Lower leg skin (tissue), 4 donors: ENCODE data around the gene PRPF19. TPM values are rescaled to one million over a fixed set of nuclear protein-coding genes. Genes with fewer than 3 reads are reported as not detected.

Source experiments
- DNase-seq, 2 donors: peaks; one replicate each; pipeline ENCODE4 v3.0.0-alpha.2; 2019; ENCODE audit warnings: low spot score in 2 of 2
- H3K4me3 ChIP-seq: fragments of 200-600 bp; sonication (generic); 2 replicates; pipeline ENCODE4 v1.5.1; 2017; ENCODE audit warnings: mild to moderate bottlenecking, low read depth; ENCODE audit not compliant: poor library complexity, severe bottlenecking
- CTCF ChIP-seq, 3 donors: fragments of 450-650 bp; IDR thresholded peaks; one replicate each; pipeline ENCODE4 v1.5.1; 2016; ENCODE audit warnings: antibody characterized with exemption in 3 of 3, mild to moderate bottlenecking in 3 of 3, moderate library complexity in 2 of 3
- POLR2A ChIP-seq, 2 donors: fragments of 450-650 bp; IDR thresholded peaks; one replicate each; pipeline ENCODE4 v1.6.1; 2016 to 2017; ENCODE audit warnings: antibody characterized with exemption in 2 of 2, mild to moderate bottlenecking in 1 of 2, moderate library complexity in 1 of 2
- WGBS, 2 donors: methylation state at CpG; one replicate each; pipeline ENCODE4 v1.1.5; 2018; 5-methylcytosine and 5-hydroxymethylcytosine counted together
- intact Hi-C: fragments of 100-400 bp; cut with DNase I; formaldehyde crosslinking; loops from one replicate; pipeline ENCODE4 v1.15.0; 2023; ENCODE audit warnings: low total_unique reads
- total RNA-seq, 4 donors: library from RNA; depleted of rRNA; stranded (reverse); fragments of >200 nt; gene quantifications; one replicate each; pipeline ENCODE4 v1.1.0, GENCODE V29; 2016

Gene PRPF19
- total RNA-seq, 4 donors from 2014 or later = 75.3 to 119 (median 108) TPM

GRCh38 chr11:60889869-60890311, 16.5 kb downstream of the PRPF19 start:
- peak in 1 of 2 donors; percentile 67 for DNase-seq
- H3K4me3 ChIP-seq = no peak overlapping the region
- intact Hi-C loops = no loop called here
- 59 to 63% methylated on average over 6 of the region's 6 CpGs for WGBS, 2 donors
- TF ChIP-seq CTCF (IDR thresholded peaks at IDR 0.05) (no peak), POLR2A (IDR thresholded peaks at IDR 0.05) (no peak)

- peak in 1 of 2 donors; percentile 76 for DNase-seq
- no peak overlapping the region for H3K4me3 ChIP-seq
- intact Hi-C loops = no loop called here
- WGBS, 2 donors = 66 to 67% methylated on average over 5 of the region's 5 CpGs
- no peak for TF ChIP-seq POLR2A (IDR thresholded peaks at IDR 0.05)
- no peak for TF ChIP-seq CTCF (IDR thresholded peaks at IDR 0.05)
These were observed 18.8 kb downstream of the PRPF19 start for GRCh38 chr11:60887556-60887955.

GRCh38 chr11:60880643-60881282, 25.6 kb downstream of the PRPF19 start:
- TF ChIP-seq CTCF (IDR thresholded peaks at IDR 0.05) (peak in 1 of 3 donors; percentile 64), POLR2A (IDR thresholded peaks at IDR 0.05) (no peak)
- H3K4me3 ChIP-seq = no peak overlapping the region
- peak in 1 of 2 donors; percentile 36 for DNase-seq
- 85 to 93% methylated on average over 8 of the region's 8 CpGs for WGBS, 2 donors
- intact Hi-C loops = loop anchor here (5.0 kb wide), 1 partner anchor 38 kb away; the partner anchor contains the start of gene CCDC86

GRCh38 chr11:60879971-60880588, 26.3 kb downstream of the PRPF19 start:
- peak in 1 of 2 donors; percentile 25 for DNase-seq
- no peak for TF ChIP-seq POLR2A (IDR thresholded peaks at IDR 0.05)
- TF ChIP-seq CTCF (IDR thresholded peaks at IDR 0.05) = no peak
- 77 to 83% methylated on average over 5 of the region's 5 CpGs for WGBS, 2 donors
- intact Hi-C loops = loop anchor here (5.0 kb wide), 1 partner anchor 38 kb away; the partner anchor contains the start of gene CCDC86
- H3K4me3 ChIP-seq = no peak overlapping the region

- intact Hi-C loops = no loop called here
- no peak overlapping the region for H3K4me3 ChIP-seq
- no peak for TF ChIP-seq CTCF (IDR thresholded peaks at IDR 0.05)
- TF ChIP-seq POLR2A (IDR thresholded peaks at IDR 0.05) = no peak
- WGBS, 2 donors = 77 to 93% methylated on average over 1 of the region's 1 CpG
- DNase-seq = no peak
These were observed 27.3 kb downstream of the PRPF19 start for GRCh38 chr11:60879104-60879503.
